ENCODE data around the gene MTA2. TPM values are rescaled to one million over a fixed set of nuclear protein-coding genes. Genes with fewer than 3 reads are reported as not detected.

The MTA2 gene
- total and polyA plus RNA-seq, 10 of the 15 experiments (the other 5 are each of a cell fraction or from before 2014, with no cell fraction given) = 6.7 to 201 (median 113) TPM

DNA sequence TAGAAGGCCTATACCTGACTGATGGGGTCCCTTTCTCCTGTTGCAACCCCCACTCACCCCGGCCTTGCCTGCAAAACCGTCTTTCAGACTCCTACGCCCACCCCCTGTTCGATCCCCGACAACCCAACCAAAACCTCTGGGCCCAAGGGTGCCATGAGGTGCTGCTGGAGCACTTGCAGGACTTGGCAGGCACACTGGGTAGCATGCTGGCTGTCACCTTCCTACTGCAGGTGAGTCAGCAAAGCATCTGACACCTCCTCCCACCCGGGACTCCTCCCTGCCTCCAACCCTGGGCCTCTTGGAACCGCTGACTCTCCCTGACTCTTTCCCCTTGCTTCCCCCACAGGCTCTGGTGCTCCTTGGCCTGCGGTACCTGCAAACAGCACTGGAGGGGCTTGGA is 12.6 kb upstream of the MTA2 start:
- no peaks in the 10 kb centered on the region for H3K27me3 ChIP-seq (replicated peaks in 1 of 2; ENCODE audit: control insufficient read depth in 2 of 2, insufficient read depth in 2 of 2, low read length in 1 of 2)
- POLR2A ChIA-PET = interaction anchor here (0.8 kb wide), 1 partner anchor 23 kb away, joined by 3 read pairs; the partner anchor contains the start of gene TUT1
- SMC1A ChIA-PET (ENCODE audit: uncharacterized antibody, unreplicated experiment) = no interaction called here
- RAD21 ChIA-PET (ENCODE audit: unreplicated experiment) = interaction anchor here (1.7 kb wide), 1 partner anchor 8 kb away, joined by 6 read pairs; the partner anchor contains the start of gene B3GAT3
- no peak overlapping the region for H3K27ac ChIP-seq (ENCODE audit: control insufficient read depth, insufficient read depth)
- no peak for FAIRE-seq
- H3K36me3 ChIP-seq (ENCODE audit: control insufficient read depth in 2 of 2, insufficient read depth in 2 of 2, low read length in 1 of 2) = no peaks in the 10 kb centered on the region; a peak in 2 of 4 replicates
- in situ Hi-C loops (cut with MboI) = no loop called here
- H3K79me2 ChIP-seq (ENCODE audit: control insufficient read depth, insufficient read depth, low read length) = peaks cover 16% of the 10 kb centered on the region
- no peaks in the 10 kb centered on the region for H4K20me1 ChIP-seq (ENCODE audit: control insufficient read depth, insufficient read depth)
- no peak overlapping the region for H3K9ac ChIP-seq (ENCODE audit: control insufficient read depth, insufficient read depth, low read length)
- intact Hi-C loops (cut with micrococcal nuclease; ENCODE audit: unreplicated experiment) = loop anchor here (5.0 kb wide), 1 partner anchor 58 kb away; the partner anchor contains the start of genes LBHD1 and UQCC3
- H2AFZ ChIP-seq (ENCODE audit: control insufficient read depth, low read depth, low read length) = no peak overlapping the region
- no peaks in the 10 kb centered on the region for H3K9me3 ChIP-seq (replicated peaks; ENCODE audit: control insufficient read depth, insufficient read depth, low read length)
- ATAC-seq = no peak
- no peak for TF ChIP-seq POLR2AphosphoS2 (IDR thresholded peaks at IDR 0.05; ENCODE audit: low read depth, low read length)
- peak; percentile 52 for TF ChIP-seq POLR2A (IDR thresholded peaks at IDR 0.05; ENCODE audit: low read depth, low read length)
- TF ChIP-seq IKZF2 (IDR thresholded peaks at IDR 0.05) = no peak
- CTCF ChIA-PET = no interaction called here
- peaks cover 8% of the 10 kb centered on the region for H3K4me1 ChIP-seq (ENCODE audit: control insufficient read depth, insufficient read depth, low read length)
- 93% methylated on average over 8 of the region's 8 CpGs for WGBS (ENCODE audit: insufficient coverage, insufficient replicate concordance, low lambda C conversion rate, missing lambda C conversion rate)
- no peak for DNase-seq (ENCODE audit: low read depth, low spot score)
- no peak overlapping the region for H3K4me2 ChIP-seq (ENCODE audit: control insufficient read depth, insufficient read depth)
- no peak overlapping the region for H3K4me3 ChIP-seq
- no TSS peak for BruUV-seq (replicated peaks)

DNA sequence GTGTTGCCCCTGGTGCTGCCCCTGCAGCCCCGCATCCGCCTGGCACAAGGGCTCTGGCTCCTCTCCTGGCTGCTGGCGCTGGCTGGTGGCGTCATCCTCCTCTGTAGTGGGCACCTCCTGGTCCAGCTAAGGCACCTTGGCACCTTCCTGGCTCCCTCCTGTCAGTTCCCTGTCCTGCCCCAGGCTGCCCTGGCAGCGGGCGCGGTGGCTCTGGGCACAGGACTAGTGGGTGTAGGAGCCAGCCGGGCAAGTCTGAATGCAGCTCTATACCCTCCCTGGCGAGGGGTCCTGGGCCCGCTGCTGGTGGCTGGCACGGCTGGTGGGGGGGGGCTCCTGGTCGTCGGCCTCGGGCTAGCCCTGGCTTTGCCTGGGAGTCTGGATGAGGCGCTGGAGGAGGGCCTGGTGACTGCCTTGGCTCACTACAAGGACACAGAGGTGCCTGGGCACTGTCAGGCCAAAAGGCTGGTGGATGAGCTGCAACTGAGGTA is 11.7 kb upstream of the MTA2 start:
- intact Hi-C loops (cut with micrococcal nuclease; ENCODE audit: unreplicated experiment) = loop anchor here (5.0 kb wide), 1 partner anchor 59 kb away; the partner anchor contains the start of genes LBHD1 and UQCC3

More for the DNA sequence above, 11.7 kb upstream of the MTA2 start:
- 73% methylated on average over 13 of the region's 15 CpGs for WGBS (ENCODE audit: insufficient coverage, insufficient replicate concordance, low lambda C conversion rate, missing lambda C conversion rate)
- ChIA-PET SMC1A (ENCODE audit: uncharacterized antibody, unreplicated experiment) (interaction anchor here (0.9 kb wide), 1 partner anchor 42 kb away, joined by 3 read pairs; no protein-coding TSS in a partner anchor), RAD21 (ENCODE audit: unreplicated experiment) (interaction anchor here (1.7 kb wide), 1 partner anchor 9 kb away, joined by 6 read pairs; the partner anchor contains the start of gene B3GAT3), POLR2A (interaction anchor here (0.8 to 1.3 kb wide), 2 partner anchors 8 to 22 kb away, joined by 3 to 12 read pairs; partner anchors contain the start of genes B3GAT3 and TUT1), CTCF (no interaction called here)
- Histone ChIP-seq H2AFZ (ENCODE audit: control insufficient read depth, low read depth, low read length) (no peak overlapping the region), H3K27me3 (replicated peaks in 1 of 2; ENCODE audit: control insufficient read depth in 2 of 2, insufficient read depth in 2 of 2, low read length in 1 of 2) (no peaks in the 10 kb centered on the region), H3K79me2 (ENCODE audit: control insufficient read depth, insufficient read depth, low read length) (peaks cover 16% of the 10 kb centered on the region), H3K9me3 (replicated peaks; ENCODE audit: control insufficient read depth, insufficient read depth, low read length) (no peaks in the 10 kb centered on the region), H3K4me2 (ENCODE audit: control insufficient read depth, insufficient read depth) (no peak overlapping the region), H3K4me1 (ENCODE audit: control insufficient read depth, insufficient read depth, low read length) (peaks cover 8% of the 10 kb centered on the region), H3K27ac (ENCODE audit: control insufficient read depth, insufficient read depth) (no peak overlapping the region), H3K9ac (ENCODE audit: control insufficient read depth, insufficient read depth, low read length) (no peak overlapping the region), H4K20me1 (ENCODE audit: control insufficient read depth, insufficient read depth) (no peaks in the 10 kb centered on the region), H3K36me3 (ENCODE audit: control insufficient read depth in 2 of 2, insufficient read depth in 2 of 2, low read length in 1 of 2) (no peaks in the 10 kb centered on the region; a peak in 2 of 4 replicates), H3K4me3 (no peak overlapping the region)
- ATAC-seq (no peak), DNase-seq (ENCODE audit: low read depth, low spot score) (no peak), FAIRE-seq (no peak)
- in situ Hi-C loops (cut with MboI) = no loop called here
- no peak for TF ChIP-seq BACH1 (IDR thresholded peaks at IDR 0.05; ENCODE audit: borderline replicate concordance)
- peak; percentile 33; the same call in 1 of the 2 replicates for TF ChIP-seq GATAD2B (conservative IDR thresholded peaks at IDR 0.05; ENCODE audit: low read depth)
- BruUV-seq (replicated peaks) = no TSS peak

Measured in GM12878 (cell line).